ENCODE data around the gene PI16. TPM values are rescaled to one million over a fixed set of nuclear protein-coding genes. Genes with fewer than 3 reads are reported as not detected.

Gene PI16
- total and polyA plus RNA-seq, 2 donors (not counting 1 experiment from before 2014, with no cell fraction given) = 1.4 to 7.4 TPM

DNA sequence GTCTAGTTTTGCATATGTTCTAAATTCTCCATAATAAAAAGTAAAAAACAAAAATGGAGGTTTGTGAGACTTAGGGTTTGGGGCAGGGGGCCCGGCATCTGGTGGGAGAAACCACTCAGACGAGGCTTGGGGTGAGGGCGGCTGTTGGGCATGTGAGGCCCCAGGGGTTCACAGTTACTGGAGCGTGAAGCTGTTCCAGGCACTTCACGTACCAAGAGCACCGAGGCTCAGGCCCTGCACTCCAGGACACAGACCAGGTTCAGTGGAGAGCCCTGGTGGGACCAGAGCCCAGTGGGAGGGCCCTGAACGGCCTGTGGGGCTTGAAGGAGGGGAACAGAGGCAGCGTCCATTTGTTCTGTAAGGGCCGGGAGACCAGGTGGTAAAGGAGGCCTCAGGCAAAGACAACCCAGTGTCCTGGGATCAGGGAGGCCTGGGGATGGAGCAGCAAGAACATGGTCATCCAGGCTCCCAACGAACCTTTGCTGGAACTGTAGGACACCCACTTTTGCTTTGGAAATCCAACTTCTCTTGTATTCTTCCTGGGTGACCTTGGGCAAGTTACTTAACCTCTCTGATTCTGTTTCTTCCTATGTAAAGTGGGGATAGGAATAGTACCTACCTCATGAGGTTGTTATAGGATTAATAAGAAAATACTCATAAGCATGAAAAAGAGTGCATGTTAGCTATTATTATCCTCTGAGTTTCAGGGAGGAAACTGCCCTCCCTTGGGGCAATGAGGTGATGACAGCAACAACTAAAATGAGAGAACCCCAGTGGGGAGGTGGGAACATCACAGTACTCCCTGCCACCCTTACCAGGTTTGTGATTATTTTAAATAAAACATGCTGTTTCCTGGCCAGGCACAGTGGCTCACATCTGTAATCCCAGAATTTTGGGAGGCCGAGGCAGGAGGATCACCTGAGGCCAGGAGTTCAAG lies 49.8 kb downstream of the PI16 start:
- Mint-ChIP-seq H3K4me3 (peak overlapping the region; percentile 89), H3K27ac (peak overlapping the region; percentile 91), H3K27me3 (no peaks in the 10 kb centered on the region), H3K9me3 (ENCODE audit: insufficient read depth) (no peaks in the 10 kb centered on the region), H3K4me1 (peaks cover 83% of the 10 kb centered on the region)
- ATAC-seq (ENCODE audit: low read depth) = peak; percentile 58
- H3K4me2 ChIP-seq (replicated peaks; ENCODE audit: low read depth, low read length, poor library complexity, severe bottlenecking) = peak overlapping the region; percentile 92
- 8% methylated on average over 10 of the region's 11 CpGs for WGBS (ENCODE audit: insufficient coverage)
- DNase-seq = peak; percentile 80
- H3K36me3 ChIP-seq (replicated peaks in 1 of 2; ENCODE audit: control extremely low read depth in 1 of 2, control insufficient read depth in 1 of 2, extremely low read depth in 1 of 2, insufficient read depth in 2 of 2, low read length in 1 of 2) = peaks cover 0 to 14% of the 10 kb centered on the region in 2 experiments
- ChIA-PET CTCF (interaction anchor here (0.6 to 5.1 kb wide), 9 partner anchors 13 to 119 kb away, joined by 3 to 113 read pairs (median 5); partner anchors contain the start of genes C6orf89 and MTCH1), POLR2A (interaction anchor here (0.6 to 4.0 kb wide), 10 partner anchors 9 to 177 kb away, joined by 3 to 40 read pairs (median 4); partner anchors contain the start of gene MTCH1)
- peaks cover 54 to 73% of the 10 kb centered on the region in 2 donors for H3K4me1 ChIP-seq (ENCODE audit: control insufficient read depth in 2 of 2, insufficient read depth in 2 of 2, low read length in 2 of 2)
- H3K27ac ChIP-seq (ENCODE audit: low read length in 2 of 2) = peak overlapping the region; percentile 80 to 92
- peak overlapping the region; percentile 53 for H2AFZ ChIP-seq (ENCODE audit: insufficient read depth, low read depth, low read length, poor library complexity, severe bottlenecking)
- TF ChIP-seq CTCF (IDR thresholded peaks at IDR 0.05) = no peak
- TF ChIP-seq EZH2 (IDR thresholded peaks at IDR 0.05; ENCODE audit: borderline replicate concordance, insufficient read depth, low read depth, low read length, poor library complexity, severe bottlenecking) = no peak
- H3K79me2 ChIP-seq (ENCODE audit: control insufficient read depth, insufficient read depth, low read length) = peaks cover 44% of the 10 kb centered on the region
- peaks cover 38% of the 10 kb centered on the region for H4K20me1 ChIP-seq (ENCODE audit: control insufficient read depth, insufficient read depth, low read length, poor library complexity, severe bottlenecking)
- peak overlapping the region; percentile 15 to 97 (median 85) for H3K4me3 ChIP-seq (ENCODE audit: control extremely low read depth in 1 of 5, extremely low read depth in 1 of 5, insufficient read depth in 1 of 5, low read depth in 2 of 5, low read length in 4 of 5)
- intact Hi-C loops (cut with micrococcal nuclease) = loop anchor here (1.0 to 10.0 kb wide), 4 partner anchors 18 to 410 kb away; partner anchors contain the start of genes C6orf89, MTCH1 and SRSF3
- H3K9me3 ChIP-seq (ENCODE audit: control extremely low read depth in 1 of 3, control insufficient read depth in 2 of 3, insufficient read depth in 1 of 3, low read length in 2 of 3) = peaks cover 0 to 6% (median 0%) of the 10 kb centered on the region in 3 donors
- peak overlapping the region; percentile 97 for H3K9ac ChIP-seq (ENCODE audit: low read length)
- no peaks in the 10 kb centered on the region for H3K27me3 ChIP-seq (replicated peaks in 1 of 4; ENCODE audit: control extremely low read depth in 1 of 4, control insufficient read depth in 3 of 4, insufficient read depth in 4 of 4, low read length in 3 of 4)

Measured in B cell (primary cell).